H1 (cell line): ENCODE results near the gene CASQ2. TPM values are rescaled to one million over a fixed set of nuclear protein-coding genes. Genes with fewer than 3 reads are reported as not detected.

Experiments used
- CTCF ChIA-PET: fragments of 300-600 bp; sonication (Branson Sonifier 250); formaldehyde crosslinking; loops from one replicate; lab custom pipeline; 2021; ENCODE audit not compliant: partially characterized antibody; lab: Charles Lee
- POLR2A ChIA-PET: fragments of 300-600 bp; sonication (Branson Sonifier 250); formaldehyde crosslinking; loops from one replicate; lab custom pipeline; 2021; ENCODE audit warnings: inconsistent platforms; ENCODE audit not compliant: partially characterized antibody; lab: Charles Lee
- DNase-seq, 2 experiments: peaks; one replicate each; pipeline versions ENCODE4 v3.0.0 to v3.0.0-alpha.2; 2010 to 2022; ENCODE audit warnings: low spot score in 2 of 2, low read depth in 1 of 2, mixed read lengths in 1 of 2
- FAIRE-seq: peaks from 2 replicates; lab custom pipeline; 2011; peaks lifted over from hg19 to GRCh38; lab: Jason Lieb, UNC
- H2AFZ ChIP-seq: 2 replicates; pipeline ENCODE4 v1.8.1; 2012; ENCODE audit warnings: low read length, inconsistent platforms
- H2AK5ac ChIP-seq: 2 replicates; pipeline ENCODE4 v1.6.1; 2013; ENCODE audit warnings: low read depth, low read length
- H2BK120ac ChIP-seq: replicated peaks from 2 replicates; pipeline ENCODE3; 2013; ENCODE audit warnings: low read depth, low read length, inconsistent platforms
- H2BK12ac ChIP-seq: 2 replicates; pipeline ENCODE4 v1.6.1; 2013; ENCODE audit warnings: low read depth, low read length
- H2BK15ac ChIP-seq: 2 replicates; pipeline ENCODE4 v1.6.1; 2013; ENCODE audit warnings: low read length
- H2BK20ac ChIP-seq: 2 replicates; pipeline ENCODE4 v1.6.1; 2013; ENCODE audit warnings: low read length
- H2BK5ac ChIP-seq: 2 replicates; pipeline ENCODE4 v1.6.1; 2013; ENCODE audit warnings: low read depth, low read length
- H3K14ac ChIP-seq: 2 replicates; pipeline ENCODE4 v1.6.1; 2013; ENCODE audit warnings: inconsistent platforms; ENCODE audit not compliant: insufficient read length
- H3K18ac ChIP-seq: 2 replicates; pipeline ENCODE4 v1.6.1; 2013; ENCODE audit warnings: low read length; ENCODE audit errors: extremely low read depth
- H3K23ac ChIP-seq: 2 replicates; pipeline ENCODE4 v1.6.1; 2013; ENCODE audit warnings: inconsistent platforms; ENCODE audit not compliant: insufficient read length
- H3K23me2 ChIP-seq: 2 replicates; pipeline ENCODE4 v1.6.1; 2013; ENCODE audit warnings: low read depth, low read length
- H3K27ac ChIP-seq: 2 replicates; pipeline ENCODE4 v1.6.1; 2011; ENCODE audit warnings: low read depth, low read length, inconsistent platforms
- H3K27me3 ChIP-seq, 4 experiments: replicated peaks in 1 of 4; 1 replicate in 1 of 4; 2 replicates in 3 of 4; pipeline versions ENCODE4 v1.6.1 to v1.8.1; 2011 to 2013; ENCODE audit warnings: low read length in 3 of 4, mild to moderate bottlenecking in 3 of 4, inconsistent platforms in 2 of 4, mixed read lengths in 2 of 4, moderate library complexity in 1 of 4; ENCODE audit not compliant: control insufficient read depth in 3 of 4, insufficient read depth in 3 of 4; ENCODE audit errors: extremely low read depth in 1 of 4
- H3K36me3 ChIP-seq, 4 experiments: 2 replicates each; pipeline versions ENCODE4 v1.6.1 to v1.8.1; 2011 to 2013; ENCODE audit warnings: mild to moderate bottlenecking in 4 of 4, low read length in 3 of 4, moderate library complexity in 2 of 4, control low read depth in 1 of 4, inconsistent platforms in 1 of 4; ENCODE audit not compliant: insufficient read depth in 4 of 4, control insufficient read depth in 2 of 4
- H3K4ac ChIP-seq: replicated peaks from 2 replicates; pipeline ENCODE3; 2013; ENCODE audit warnings: low read length, low read depth, mixed read lengths, inconsistent platforms; ENCODE audit not compliant: insufficient read length
- H3K4me1 ChIP-seq, 4 experiments: replicated peaks in 1 of 4; 1 replicate in 1 of 4; 2 replicates in 3 of 4; pipeline versions ENCODE4 v1.6.1 to v1.8.1; 2011 to 2013; ENCODE audit warnings: low read length in 3 of 4, inconsistent platforms in 2 of 4, mixed read lengths in 1 of 4; ENCODE audit not compliant: insufficient read depth in 4 of 4, control insufficient read depth in 3 of 4
- H3K4me2 ChIP-seq, 2 experiments: 2 replicates each; pipeline versions ENCODE4 v1.6.1 to v1.8.1; 2011 to 2013; ENCODE audit warnings: low read depth in 2 of 2, low read length in 2 of 2, control low read depth in 1 of 2, inconsistent platforms in 1 of 2, mild to moderate bottlenecking in 1 of 2; ENCODE audit not compliant: insufficient read depth in 1 of 2
- H3K4me3 ChIP-seq, 4 experiments: fragments of 200-600, 300-600 bp in 1 of 4; sonication (generic), shearing (Covaris generic), sonication (Bioruptor Twin) in 1 of 4; 2 replicates each; pipeline versions ENCODE4 v1.5.1 to v1.8.1; 2011 to 2016; ENCODE audit warnings: low read length in 4 of 4, low read depth in 3 of 4, control low read depth in 2 of 4, inconsistent platforms in 2 of 4, mild to moderate bottlenecking in 2 of 4, mixed read lengths in 1 of 4, moderate library complexity in 1 of 4; ENCODE audit not compliant: insufficient read depth in 2 of 4; ENCODE audit errors: extremely low read depth in 1 of 4
- H3K56ac ChIP-seq: replicated peaks from 2 replicates; pipeline ENCODE3; 2013; ENCODE audit warnings: low read depth, mild to moderate bottlenecking, mixed read lengths, low read length, inconsistent platforms; ENCODE audit not compliant: insufficient read length
- H3K79me1 ChIP-seq: 2 replicates; pipeline ENCODE4 v1.6.1; 2013; ENCODE audit warnings: low read depth, low read length, control low read depth
- H3K79me2 ChIP-seq, 2 experiments: 2 replicates each; pipeline versions ENCODE4 v1.6.1 to v1.8.1; 2012 to 2013; ENCODE audit warnings: low read length in 2 of 2, mild to moderate bottlenecking in 2 of 2, inconsistent platforms in 1 of 2; ENCODE audit not compliant: insufficient read depth in 2 of 2, control insufficient read depth in 1 of 2
- H3K9ac ChIP-seq, 4 experiments: replicated peaks in 1 of 4; 1 replicate in 1 of 4; 2 replicates in 3 of 4; pipeline versions ENCODE4 v1.6.1 to v1.8.1; 2011 to 2013; ENCODE audit warnings: low read depth in 3 of 4, low read length in 3 of 4, control low read depth in 2 of 4, mild to moderate bottlenecking in 2 of 4, moderate library complexity in 2 of 4, inconsistent platforms in 1 of 4; ENCODE audit errors: extremely low read depth in 1 of 4
- H3K9me3 ChIP-seq, 2 experiments: 2 replicates each; pipeline versions ENCODE4 v1.6.1 to v1.8.1; 2012 to 2013; ENCODE audit warnings: mild to moderate bottlenecking in 2 of 2, moderate library complexity in 2 of 2, control low read depth in 1 of 2, inconsistent platforms in 1 of 2, low read depth in 1 of 2, low read length in 1 of 2, mixed read lengths in 1 of 2; ENCODE audit not compliant: insufficient read depth in 2 of 2
- H4K20me1 ChIP-seq, 2 experiments: replicated peaks in 1 of 2; 2 replicates each; pipeline versions ENCODE3 to v1.8.1; 2011 to 2013; ENCODE audit warnings: inconsistent platforms in 2 of 2, low read length in 2 of 2, mild to moderate bottlenecking in 1 of 2; ENCODE audit not compliant: insufficient read depth in 2 of 2, control insufficient read depth in 1 of 2
- H4K5ac ChIP-seq: 2 replicates; pipeline ENCODE4 v1.6.1; 2013; ENCODE audit warnings: low read length, low read depth, mixed read lengths, inconsistent platforms; ENCODE audit not compliant: insufficient read length
- H4K8ac ChIP-seq: 2 replicates; pipeline ENCODE4 v1.8.0; 2013; ENCODE audit warnings: mild to moderate bottlenecking, moderate library complexity, low read length, inconsistent platforms; ENCODE audit not compliant: insufficient read depth; ENCODE audit errors: extremely low read depth
- H4K91ac ChIP-seq: replicated peaks from 2 replicates; pipeline ENCODE3; 2013; ENCODE audit warnings: low read length, mixed read lengths, inconsistent platforms; ENCODE audit not compliant: insufficient read length
- CTCF ChIP-seq, 3 experiments: IDR thresholded peaks; 1 replicate in 2 of 3; 2 replicates in 1 of 3; pipeline versions ENCODE4 v1.5.1 to v1.6.1; 2011; ENCODE audit warnings: low read length in 3 of 3, mild to moderate bottlenecking in 3 of 3, inconsistent platforms in 2 of 3, low read depth in 1 of 3, moderate library complexity in 1 of 3; ENCODE audit not compliant: insufficient read depth in 1 of 3; ENCODE audit errors: control extremely low read depth in 1 of 3
- EGR1 ChIP-seq: IDR thresholded peaks from 2 replicates; pipeline ENCODE4 v1.6.1; 2011; ENCODE audit warnings: low read depth, low read length, borderline replicate concordance
- POU5F1 ChIP-seq: IDR thresholded peaks from 2 replicates; pipeline ENCODE4 v1.6.1; 2011; ENCODE audit warnings: low read depth, mild to moderate bottlenecking, low read length, moderate library complexity
- RAD21 ChIP-seq, 2 experiments: IDR thresholded peaks in 1 of 2; conservative IDR thresholded peaks in 1 of 2; 2 replicates each; pipeline ENCODE4 v1.6.1; 2011; ENCODE audit warnings: low read depth in 2 of 2, low read length in 2 of 2, improper control_type of control experiment in 1 of 2, inconsistent platforms in 1 of 2, mild to moderate bottlenecking in 1 of 2, moderate library complexity in 1 of 2
- SAP30 ChIP-seq: fragments of 300-600 bp; sonication (generic); IDR thresholded peaks from 2 replicates; pipeline ENCODE4 v1.7.1; 2012; ENCODE audit warnings: low read length, moderate library complexity, mild to moderate bottlenecking, inconsistent platforms; ENCODE audit not compliant: insufficient read depth, insufficient replicate concordance
- SIX5 ChIP-seq: IDR thresholded peaks from 2 replicates; pipeline ENCODE4 v1.6.1; 2011; ENCODE audit warnings: mild to moderate bottlenecking, low read depth, low read length
- WGBS, 2 experiments: shearing (Covaris generic) in 1 of 2; methylation state at CpG; one replicate each; pipeline versions ENCODE4 v1.1.6 to v1.1.7; 2013 to 2015; ENCODE audit warnings: low lambda C conversion rate in 2 of 2, mixed read lengths in 2 of 2, inconsistent platforms in 1 of 2, low coverage in 1 of 2, missing lambda C conversion rate in 1 of 2; ENCODE audit not compliant: insufficient replicate concordance in 2 of 2, insufficient coverage in 1 of 2, insufficient read length in 1 of 2; ENCODE audit errors: extremely low coverage in 1 of 2, missing lambda C conversion rate in 1 of 2; 5-methylcytosine and 5-hydroxymethylcytosine counted together
- polyA plus RNA-seq, 7 experiments: library from polyadenylated mRNA; depleted of rRNA in 3 of 7; stranded (reverse) in 5 of 7; unstranded in 2 of 7; fragments of >200 nt in 5 of 7; fragments of 200-250 nt in 2 of 7; gene quantifications; 1 replicate in 5 of 7; 2 replicates in 1 of 7; 4 replicates in 1 of 7; pipeline versions ENCODE4 v1.2.1 to v1.2.3, GENCODE V29; 2011 to 2013; ENCODE audit warnings: missing spikeins in 2 of 7, mixed read lengths in 2 of 7
- total RNA-seq: library from RNA; stranded (reverse); fragmentation: NEBNext Ultra II Directional; extraction: Animal tissue kit (Norgen Biotek cat#: 25700); gene quantifications from 2 replicates; pipeline ENCODE4 v1.2.1, GENCODE V29; 2021

Gene CASQ2
- total and polyA plus RNA-seq, 2 of the 8 experiments (the other 6 are each of a cell fraction or from before 2014, with no cell fraction given), result not detected

GRCh38 chr1:115712911-115713609 lies 55.5 kb downstream of the CASQ2 start:
- Histone ChIP-seq H3K36me3 (no peaks in the 10 kb centered on the region), H4K20me1 (no peaks in the 10 kb centered on the region), H3K9ac (no peak overlapping the region), H2BK12ac (peak overlapping the region; percentile 55; the same call in 1 of the 2 replicates), H3K18ac (no peak overlapping the region), H2BK15ac (no peak overlapping the region), H3K4me3 (no peak overlapping the region), H3K79me2 (no peaks in the 10 kb centered on the region), H2BK20ac (no peak overlapping the region), H2AFZ (no peak overlapping the region; the same call in 1 of the 2 replicates), H2BK5ac (0 out of 2 replicates have a peak overlapping the region, but pooled peaks have one; percentile 13), H4K8ac (no peak overlapping the region), H3K9me3 (no peaks in the 10 kb centered on the region), H3K4ac (no peak overlapping the region), H3K79me1 (no peaks in the 10 kb centered on the region), H3K4me2 (no peak overlapping the region), H3K4me1 (peaks cover 0 to 4% (median 0%) of the 10 kb centered on the region in 4 experiments; a peak in 3 of 7 replicates), H2AK5ac (no peak overlapping the region), H4K91ac (no peak overlapping the region), H3K23me2 (no peaks in the 10 kb centered on the region), H3K23ac (no peak overlapping the region), H3K27ac (no peak overlapping the region), H3K27me3 (no peaks in the 10 kb centered on the region), H4K5ac (no peak overlapping the region), H3K56ac (no peak overlapping the region), H3K14ac (no peak overlapping the region), H2BK120ac (no peak overlapping the region)
- ChIA-PET POLR2A (no interaction called here), CTCF (interaction anchor here (0.7 to 18.6 kb wide), 11 partner anchors 10 to 308 kb away, joined by 3 to 370 read pairs (median 4); partner anchors contain the start of gene CASQ2)
- WGBS, 2 experiments, result 88% methylated on average over 10 of the region's 10 CpGs; no CpG with 5 or more reads in 1 of the 2 experiments
- FAIRE-seq, result no peak
- DNase-seq, result no peak
- no peak for TF ChIP-seq SIX5
- TF ChIP-seq CTCF (IDR thresholded peaks at IDR 0.05; ENCODE audit: control extremely low read depth in 1 of 3, insufficient read depth in 1 of 3, low read depth in 1 of 3, low read length in 3 of 3), result peak in 2 of 3 experiments; percentile 23 to 25; a peak in 2 of 4 replicates
- TF ChIP-seq POU5F1, result no peak
- TF ChIP-seq EGR1, result no peak
- no peak for TF ChIP-seq SAP30
- TF ChIP-seq RAD21 (IDR thresholded peaks at IDR 0.05 in 1 of 2, conservative IDR thresholded peaks at IDR 0.05 in 1 of 2; ENCODE audit: low read depth in 2 of 2, low read length in 2 of 2), result peak; percentile 23 to 28; a peak in 2 of 4 replicates
